Small intestine (tissue), 7 donors: ENCODE results near the gene LARP4. TPM values are rescaled to one million over a fixed set of nuclear protein-coding genes. Genes with fewer than 3 reads are reported as not detected.
"Not testable (repeated sequence)": the region's sequence is repeated elsewhere in the genome, so short reads cannot be mapped to it uniquely, and the experiment has no call there.

ENCODE experiments used
- DNase-seq, 2 donors: peaks; one replicate each; pipeline versions ENCODE4 v3.0.0 to v3.0.0-alpha.2; 2013
- FAIRE-seq: peaks from 2 replicates; lab custom pipeline; 2012; peaks lifted over from hg19 to GRCh38; lab: Jason Lieb, UNC
- H3K27ac ChIP-seq, 3 donors: one replicate each; pipeline ENCODE4 v1.5.1; 2013; ENCODE audit warnings: low read length in 2 of 3, mild to moderate bottlenecking in 2 of 3, control low read depth in 1 of 3, inconsistent platforms in 1 of 3, low read depth in 1 of 3, moderate library complexity in 1 of 3
- H3K27me3 ChIP-seq, 3 donors: one replicate each; pipeline ENCODE4 v1.6.1; 2013; ENCODE audit warnings: low read length in 3 of 3, inconsistent platforms in 1 of 3; ENCODE audit not compliant: control insufficient read depth in 3 of 3, insufficient read depth in 3 of 3
- H3K36me3 ChIP-seq, 3 donors: one replicate each; pipeline ENCODE4 v1.6.1; 2013; ENCODE audit warnings: low read length in 3 of 3, inconsistent platforms in 1 of 3, low read depth in 1 of 3, mild to moderate bottlenecking in 1 of 3, moderate library complexity in 1 of 3; ENCODE audit not compliant: control insufficient read depth in 3 of 3, insufficient read depth in 2 of 3
- H3K4me1 ChIP-seq, 3 donors: one replicate each; pipeline ENCODE4 v1.6.1; 2013; ENCODE audit warnings: low read length in 2 of 3, inconsistent platforms in 1 of 3, low read depth in 1 of 3, mild to moderate bottlenecking in 1 of 3, moderate library complexity in 1 of 3; ENCODE audit not compliant: control insufficient read depth in 3 of 3, insufficient read depth in 2 of 3
- H3K4me3 ChIP-seq, 3 donors: one replicate each; pipeline ENCODE4 v1.5.1; 2013; ENCODE audit warnings: low read length in 3 of 3, control low read depth in 1 of 3, inconsistent platforms in 1 of 3, low read depth in 1 of 3, mild to moderate bottlenecking in 1 of 3, moderate library complexity in 1 of 3
- H3K9me3 ChIP-seq, 2 donors: one replicate each; pipeline ENCODE4 v1.6.1; 2013; ENCODE audit warnings: low read depth in 1 of 2, low read length in 1 of 2; ENCODE audit not compliant: control insufficient read depth in 2 of 2, insufficient read depth in 1 of 2
- WGBS, 3 donors: extraction: QIAGEN DNeasy Blood & Tissue Kit; methylation state at CpG; one replicate each; pipeline ENCODE4 v1.1.7; 2013; 5-methylcytosine and 5-hydroxymethylcytosine counted together
- polyA plus RNA-seq, 4 donors: library from polyadenylated mRNA; stranded (reverse) in 3 of 4; unstranded in 1 of 4; fragments of 200-250 nt in 3 of 4; fragments of 120-200 nt in 1 of 4; gene quantifications; one replicate each; pipeline versions ENCODE4 v1.2.1 to v1.2.3, GENCODE V29; 2013
- donor health status: healthy with polysubstance abuse.
- donor health status: control.
- donor health status: control.
- donor health status: Bipolar disorder and iron deficiency.
- donor health status: healthy.

LARP4 gene
- polyA plus RNA-seq, 4 donors, result 6.8 to 29.2 (median 12.6) TPM

DNA sequence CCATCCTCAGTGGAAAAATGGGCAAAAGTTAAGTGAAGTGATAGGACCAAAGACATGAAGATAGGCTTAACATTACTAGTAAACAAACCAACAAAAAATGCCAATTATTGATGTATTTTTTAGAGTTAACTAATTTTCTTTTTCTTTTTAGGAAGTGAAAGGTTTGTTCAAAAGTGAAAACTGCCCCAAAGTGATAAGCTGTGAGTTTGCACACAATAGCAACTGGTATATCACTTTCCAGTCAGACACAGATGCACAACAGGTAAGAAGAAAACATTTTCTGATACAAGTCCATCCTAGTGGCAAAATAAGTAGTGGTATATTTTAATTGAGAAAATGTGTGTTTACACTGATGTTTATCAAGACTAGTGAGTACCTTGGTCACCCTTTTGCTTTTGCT, 39.6 kb downstream of the LARP4 start:
- Histone ChIP-seq H3K36me3 (peaks cover 14 to 41% (median 20%) of the 10 kb centered on the region in 3 donors), H3K27ac (no peak overlapping the region), H3K27me3 (no peaks in the 10 kb centered on the region), H3K9me3 (no peaks in the 10 kb centered on the region), H3K4me3 (no peak overlapping the region), H3K4me1 (no peaks in the 10 kb centered on the region)
- DNase-seq (no peak), FAIRE-seq (no peak)

DNA sequence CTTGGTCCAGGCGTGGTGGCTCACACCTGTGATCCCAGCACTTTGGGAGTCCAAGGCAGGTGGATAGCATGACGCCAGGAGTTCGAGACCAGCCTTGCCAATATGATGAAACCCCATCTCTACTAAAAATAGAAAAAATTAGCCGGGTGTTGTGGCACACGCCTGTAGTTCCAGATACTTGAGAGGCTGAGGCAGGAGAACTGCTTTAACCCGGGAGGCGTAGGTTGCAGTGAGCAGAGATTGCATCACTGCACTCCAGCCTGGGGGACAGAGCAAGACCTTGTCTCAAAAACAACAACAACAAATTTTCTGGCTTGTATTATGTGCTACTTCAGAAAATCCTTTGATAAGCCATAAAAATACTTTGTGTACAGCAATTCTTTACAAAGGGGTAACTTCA, 41.1 kb downstream of the LARP4 start:
- Histone ChIP-seq H3K4me3 (no peak overlapping the region), H3K4me1 (no peaks in the 10 kb centered on the region), H3K27me3 (no peaks in the 10 kb centered on the region), H3K36me3 (peaks cover 16 to 37% (median 16%) of the 10 kb centered on the region in 3 donors), H3K27ac (no peak overlapping the region), H3K9me3 (no peaks in the 10 kb centered on the region)
- FAIRE-seq, result no peak
- 91 to 99% (median 94%) methylated on average over 7 of the region's 7 CpGs for WGBS, 3 donors
- no peak for DNase-seq

DNA sequence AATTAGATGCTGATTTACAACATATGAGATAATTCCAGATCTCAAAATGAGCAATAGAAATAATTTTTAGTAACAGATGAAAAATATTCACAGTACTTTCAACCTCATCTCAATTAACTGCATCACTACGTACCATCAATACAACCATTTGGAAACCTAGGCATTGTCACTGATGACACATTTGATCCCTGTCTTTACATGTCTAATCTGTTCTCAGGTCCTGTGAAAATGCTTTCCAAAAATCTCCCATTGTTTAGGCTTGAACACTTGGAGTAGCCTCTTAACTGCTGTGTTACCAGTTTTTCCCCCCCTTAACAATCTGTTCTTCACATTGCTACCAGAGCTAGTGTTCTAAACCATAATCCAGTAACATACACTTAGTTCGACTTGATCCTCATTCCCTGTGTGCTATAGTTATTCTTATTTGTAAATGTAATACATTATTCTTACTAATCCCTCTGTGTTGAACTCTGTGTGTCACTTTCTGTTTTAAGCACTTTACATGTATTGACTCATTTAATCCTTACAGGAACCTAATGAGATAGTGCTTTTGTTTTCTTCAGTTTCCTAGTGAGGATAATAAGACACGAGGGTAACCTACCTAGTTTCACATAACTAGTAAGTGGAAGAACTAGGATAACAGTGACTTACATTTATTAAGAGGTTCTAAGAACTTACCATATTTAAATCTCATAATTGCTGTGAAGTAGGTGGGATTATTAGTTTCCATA, 41.7 kb downstream of the LARP4 start:
- DNase-seq (no peak), FAIRE-seq (no peak)
- no peaks in the 10 kb centered on the region for H3K27me3 ChIP-seq
- H3K9me3 ChIP-seq, result no peaks in the 10 kb centered on the region
- peaks cover 16 to 37% (median 17%) of the 10 kb centered on the region in 3 donors for H3K36me3 ChIP-seq
- WGBS, 3 donors, result 76 to 77% (median 77%) methylated on average over 3 of the region's 3 CpGs
- H3K4me1 ChIP-seq, result no peaks in the 10 kb centered on the region
- no peak overlapping the region for H3K27ac ChIP-seq
- no peak overlapping the region for H3K4me3 ChIP-seq

DNA sequence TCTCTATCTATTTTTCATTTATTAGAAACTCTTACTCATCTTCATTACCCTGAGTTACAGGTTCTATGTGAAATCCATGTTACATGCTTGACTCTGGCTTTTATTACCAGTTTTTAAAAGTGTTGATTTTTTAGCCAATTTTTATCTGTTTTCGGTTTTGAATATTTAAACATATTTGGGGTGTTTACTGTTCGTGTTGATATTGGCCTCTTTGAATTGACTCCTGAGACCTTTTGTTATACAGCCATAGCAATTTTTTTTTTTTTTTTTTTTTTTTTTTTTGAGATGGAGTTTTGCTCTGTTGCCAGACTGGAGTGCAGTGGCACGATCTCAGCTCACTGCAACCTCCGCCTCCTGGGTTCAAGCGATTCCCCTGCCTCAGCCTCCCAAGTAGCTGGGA, 49.0 kb downstream of the LARP4 start:
- 78 to 93% (median 82%) methylated on average over 5 of the region's 5 CpGs for WGBS, 3 donors
- H3K27me3 ChIP-seq, H3K27ac ChIP-seq, DNase-seq, FAIRE-seq, H3K9me3 ChIP-seq, H3K4me3 ChIP-seq, H3K4me1 ChIP-seq: not testable (repeated sequence)
- H3K36me3 ChIP-seq, result peaks cover 5 to 41% (median 7%) of the 10 kb centered on the region in 3 donors

DNA sequence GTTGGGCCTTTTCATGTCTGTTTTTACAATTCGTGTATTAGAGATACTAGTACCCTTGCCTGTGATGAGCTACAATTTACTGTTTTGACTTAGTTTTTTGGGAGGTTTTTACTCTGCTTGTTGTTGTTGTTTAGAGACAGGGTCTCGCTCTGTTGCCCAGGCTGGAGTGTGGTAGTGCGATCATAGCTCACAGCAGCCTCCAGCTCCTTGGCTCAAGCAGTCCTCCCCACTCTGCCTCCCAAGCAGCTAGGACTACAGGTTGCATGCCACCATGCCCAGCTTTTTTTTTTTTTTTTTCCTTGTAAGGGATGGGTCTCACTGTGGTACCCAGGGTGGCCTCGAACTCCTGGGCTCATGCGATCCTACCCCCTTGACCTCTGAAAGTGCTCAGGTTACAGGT, 52.1 kb downstream of the LARP4 start:
- Histone ChIP-seq H3K4me1 (no peaks in the 10 kb centered on the region), H3K4me3 (no peak overlapping the region), H3K27me3 (no peaks in the 10 kb centered on the region), H3K36me3 (peaks cover 2 to 43% (median 5%) of the 10 kb centered on the region in 3 donors), H3K9me3 (no peaks in the 10 kb centered on the region), H3K27ac (no peak overlapping the region)
- DNase-seq (no peak), FAIRE-seq (no peak)
- 94 to 98% (median 94%) methylated on average over 5 of the region's 5 CpGs for WGBS, 3 donors

DNA sequence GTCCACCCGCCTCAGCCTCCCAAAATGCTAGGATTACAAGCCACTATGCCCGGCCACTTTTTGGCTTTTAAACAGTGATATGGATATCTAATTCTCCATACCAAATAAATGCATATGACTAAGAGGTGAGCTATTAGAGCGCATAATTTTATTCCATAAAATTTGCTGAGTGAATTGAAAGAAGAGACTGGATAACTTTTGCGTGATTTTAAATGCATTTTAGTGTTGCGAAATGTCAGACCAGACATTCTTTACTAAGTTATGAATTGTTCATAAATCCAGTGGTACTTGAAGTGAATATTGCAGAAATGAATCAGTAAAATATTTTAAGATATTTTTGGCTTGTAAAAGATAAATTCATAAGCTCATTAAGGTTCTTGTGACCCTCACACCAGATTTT, 53.2 kb downstream of the LARP4 start:
- no peak overlapping the region for H3K4me3 ChIP-seq
- H3K9me3 ChIP-seq, result no peaks in the 10 kb centered on the region
- FAIRE-seq, result no peak
- H3K36me3 ChIP-seq, result peaks cover 2 to 35% (median 5%) of the 10 kb centered on the region in 3 donors
- WGBS, 3 donors, result 97 to 99% (median 98%) methylated on average over 5 of the region's 5 CpGs
- H3K4me1 ChIP-seq, result no peaks in the 10 kb centered on the region
- no peak overlapping the region for H3K27ac ChIP-seq
- H3K27me3 ChIP-seq, result no peaks in the 10 kb centered on the region
- no peak for DNase-seq

DNA sequence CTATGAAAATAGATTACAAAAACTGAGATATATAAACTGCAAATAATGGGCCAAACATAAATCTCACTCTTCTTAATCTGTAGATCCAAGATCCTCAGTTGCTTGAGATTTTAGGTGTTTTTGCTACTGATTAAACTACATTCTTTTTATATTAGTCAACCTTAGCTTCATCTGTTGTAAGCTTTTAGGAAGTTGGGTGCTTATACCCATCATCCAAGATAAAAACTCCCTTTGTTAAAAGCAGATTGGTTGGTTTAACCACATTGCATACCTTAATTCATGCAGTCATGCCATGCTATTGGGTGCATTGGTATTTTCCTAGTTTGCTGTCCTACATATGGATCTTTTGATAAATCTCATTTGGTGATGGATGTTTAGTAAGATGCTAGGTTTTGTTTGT, 57.9 kb downstream of the LARP4 start:
- peaks cover 5 to 31% (median 12%) of the 10 kb centered on the region in 3 donors for H3K36me3 ChIP-seq

DNA sequence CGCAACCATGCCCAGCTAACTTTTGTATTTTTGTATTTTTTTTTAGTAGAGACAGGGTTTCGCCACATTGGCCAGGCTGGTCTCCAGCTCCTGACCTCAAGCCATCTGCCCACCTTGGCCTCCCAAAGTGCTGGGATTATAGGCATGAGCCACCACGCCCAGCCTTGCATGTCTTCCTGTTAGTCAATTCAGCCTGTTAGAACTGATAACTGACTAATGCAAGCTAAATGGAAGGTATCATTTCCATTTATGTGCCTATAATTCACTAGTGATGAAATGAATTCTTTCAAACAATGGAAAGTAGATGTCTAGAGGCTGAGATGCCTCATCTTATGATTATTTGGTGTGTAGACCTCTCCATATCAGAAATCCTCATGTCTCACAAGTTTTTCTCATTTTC, 66.8 kb downstream of the LARP4 start:
- peaks cover 7 to 50% (median 18%) of the 10 kb centered on the region in 3 donors for H3K36me3 ChIP-seq
- H3K27ac ChIP-seq, result no peak overlapping the region
- DNase-seq (no peak), FAIRE-seq (no peak)
- H3K4me1 ChIP-seq, result no peaks in the 10 kb centered on the region
- no peak overlapping the region for H3K4me3 ChIP-seq
- 90 to 99% (median 97%) methylated on average over 3 of the region's 3 CpGs for WGBS, 3 donors
- H3K9me3 ChIP-seq, result no peaks in the 10 kb centered on the region
- no peaks in the 10 kb centered on the region for H3K27me3 ChIP-seq

More for the DNA sequence above, 57.9 kb downstream of the LARP4 start:
- no peak overlapping the region for H3K4me3 ChIP-seq
- no peaks in the 10 kb centered on the region for H3K9me3 ChIP-seq
- H3K27ac ChIP-seq, result no peak overlapping the region
- no peaks in the 10 kb centered on the region for H3K4me1 ChIP-seq
- no peak for DNase-seq
- no peaks in the 10 kb centered on the region for H3K27me3 ChIP-seq
- no peak for FAIRE-seq
